ENCODE measurements around the gene CALM1.

CALM1 gene

DNA sequence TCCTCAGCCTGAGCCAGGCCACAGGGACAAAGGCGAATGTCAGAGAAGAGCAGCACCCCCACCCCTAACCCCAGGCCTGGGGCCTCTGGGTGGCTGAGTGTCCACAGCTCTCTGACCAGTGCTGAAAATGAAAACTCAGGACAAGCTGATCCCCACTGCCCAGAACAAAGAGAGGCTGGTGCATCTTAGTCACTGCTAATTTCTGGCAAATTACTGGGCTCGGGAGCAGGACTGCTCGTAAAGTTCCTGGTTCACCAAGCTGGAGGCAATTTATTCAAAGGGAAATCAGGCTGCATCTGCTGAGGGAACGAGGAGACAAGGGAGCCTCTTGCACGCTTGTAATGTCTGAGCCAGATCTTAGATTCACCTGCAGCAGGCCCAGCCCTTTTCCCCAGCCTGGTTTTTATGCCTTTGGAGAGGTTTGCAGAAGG is 43.2 kb downstream of the CALM1 start:
- Histone ChIP-seq H3K9me2 (replicated peaks; ENCODE audit: insufficient read depth, low read length) (no peaks in the 10 kb centered on the region), H3K27ac (ENCODE audit: low read depth, low read length) (no peak overlapping the region), H4K20me1 (ENCODE audit: low read depth, low read length) (no peaks in the 10 kb centered on the region), H3K27me3 (ENCODE audit: low read length) (no peaks in the 10 kb centered on the region), H3K4me2 (ENCODE audit: low read depth, low read length, poor library complexity, severe bottlenecking) (no peak overlapping the region), H3K36me3 (ENCODE audit: low read length) (no peaks in the 10 kb centered on the region), H3K9ac (ENCODE audit: low read length) (no peak overlapping the region), H3F3A (ENCODE audit: insufficient read depth) (no peaks in the 10 kb centered on the region), H2AFZ (ENCODE audit: low read depth, low read length, severe bottlenecking) (no peak overlapping the region), H3K79me2 (ENCODE audit: insufficient read depth, low read length) (no peaks in the 10 kb centered on the region), H3K9me3 (ENCODE audit: insufficient read depth, low read length) (no peaks in the 10 kb centered on the region), H3K4me3 (ENCODE audit: insufficient read depth, low read length, poor library complexity, severe bottlenecking) (no peak overlapping the region)
- no peak for TF ChIP-seq EZH2phosphoT487 (conservative IDR thresholded peaks at IDR 0.05; ENCODE audit: low read length)
- TF ChIP-seq, protein P1, sequence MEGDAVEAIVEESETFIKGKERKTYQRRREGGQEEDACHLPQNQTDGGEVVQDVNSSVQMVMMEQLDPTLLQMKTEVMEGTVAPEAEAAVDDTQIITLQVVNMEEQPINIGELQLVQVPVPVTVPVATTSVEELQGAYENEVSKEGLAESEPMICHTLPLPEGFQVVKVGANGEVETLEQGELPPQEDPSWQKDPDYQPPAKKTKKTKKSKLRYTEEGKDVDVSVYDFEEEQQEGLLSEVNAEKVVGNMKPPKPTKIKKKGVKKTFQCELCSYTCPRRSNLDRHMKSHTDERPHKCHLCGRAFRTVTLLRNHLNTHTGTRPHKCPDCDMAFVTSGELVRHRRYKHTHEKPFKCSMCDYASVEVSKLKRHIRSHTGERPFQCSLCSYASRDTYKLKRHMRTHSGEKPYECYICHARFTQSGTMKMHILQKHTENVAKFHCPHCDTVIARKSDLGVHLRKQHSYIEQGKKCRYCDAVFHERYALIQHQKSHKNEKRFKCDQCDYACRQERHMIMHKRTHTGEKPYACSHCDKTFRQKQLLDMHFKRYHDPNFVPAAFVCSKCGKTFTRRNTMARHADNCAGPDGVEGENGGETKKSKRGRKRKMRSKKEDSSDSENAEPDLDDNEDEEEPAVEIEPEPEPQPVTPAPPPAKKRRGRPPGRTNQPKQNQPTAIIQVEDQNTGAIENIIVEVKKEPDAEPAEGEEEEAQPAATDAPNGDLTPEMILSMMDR (IDR thresholded peaks at IDR 0.05; ENCODE audit: insufficient read depth, low read length, poor library complexity, severe bottlenecking), result no peak

DNA sequence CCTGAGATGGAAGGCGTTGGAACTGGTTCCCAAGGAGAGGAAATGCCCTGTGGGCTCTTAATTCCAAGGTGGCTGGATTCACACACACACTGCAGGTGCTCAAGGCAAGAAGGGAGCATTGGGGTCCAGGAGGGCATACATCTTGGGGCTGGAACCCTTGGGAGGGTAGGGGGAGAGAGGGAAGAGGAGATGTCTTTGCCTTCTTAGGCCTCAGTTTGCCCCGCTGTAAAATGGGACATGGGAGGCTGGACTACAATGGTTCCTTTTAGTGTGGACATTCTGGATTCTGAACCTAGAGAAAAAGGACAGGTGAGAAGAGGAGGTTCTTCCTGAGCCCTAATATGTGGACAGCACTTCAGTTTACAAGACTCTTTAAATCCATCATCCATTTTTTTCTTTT is 43.8 kb downstream of the CALM1 start:
- Histone ChIP-seq H2AFZ (ENCODE audit: low read depth, low read length, severe bottlenecking) (no peak overlapping the region), H3K27me3 (ENCODE audit: low read length) (no peaks in the 10 kb centered on the region), H3F3A (ENCODE audit: insufficient read depth) (no peaks in the 10 kb centered on the region), H3K9me3 (ENCODE audit: insufficient read depth, low read length) (no peaks in the 10 kb centered on the region), H3K27ac (ENCODE audit: low read depth, low read length) (no peak overlapping the region), H3K4me2 (ENCODE audit: low read depth, low read length, poor library complexity, severe bottlenecking) (no peak overlapping the region), H3K4me3 (ENCODE audit: insufficient read depth, low read length, poor library complexity, severe bottlenecking) (no peak overlapping the region), H3K36me3 (ENCODE audit: low read length) (no peaks in the 10 kb centered on the region), H4K20me1 (ENCODE audit: low read depth, low read length) (no peaks in the 10 kb centered on the region), H3K79me2 (ENCODE audit: insufficient read depth, low read length) (no peaks in the 10 kb centered on the region), H3K9me2 (replicated peaks; ENCODE audit: insufficient read depth, low read length) (no peaks in the 10 kb centered on the region), H3K9ac (ENCODE audit: low read length) (no peak overlapping the region)
- TF ChIP-seq, protein P1 (IDR thresholded peaks at IDR 0.05; ENCODE audit: insufficient read depth, low read length, poor library complexity, severe bottlenecking), result no peak
- no peak for TF ChIP-seq EZH2phosphoT487 (conservative IDR thresholded peaks at IDR 0.05; ENCODE audit: low read length)

DNA sequence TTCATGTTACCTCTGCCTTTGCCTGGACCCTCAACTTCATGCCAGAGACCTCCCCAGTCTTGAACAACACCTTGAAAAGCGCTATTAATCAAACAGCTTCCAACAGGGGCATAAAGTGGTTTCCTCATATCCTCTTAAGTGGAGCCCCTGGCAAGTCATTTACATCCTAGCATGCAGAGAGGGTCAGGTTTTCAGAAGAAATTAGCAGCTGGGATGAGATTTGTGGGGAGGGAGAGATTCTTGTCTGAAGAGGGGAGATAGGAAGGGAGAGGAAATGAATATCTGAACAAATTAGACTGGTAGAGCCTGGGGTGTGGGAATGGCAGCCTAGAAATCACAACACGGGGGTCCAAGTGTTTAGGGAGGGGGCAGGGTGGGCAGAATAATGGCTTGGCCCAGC is 45.6 kb downstream of the CALM1 start:
- TF ChIP-seq EZH2phosphoT487 (conservative IDR thresholded peaks at IDR 0.05; ENCODE audit: low read length), result no peak
- TF ChIP-seq, protein P1 (IDR thresholded peaks at IDR 0.05; ENCODE audit: insufficient read depth, low read length, poor library complexity, severe bottlenecking), result no peak
- no peak overlapping the region for H3K9ac ChIP-seq (ENCODE audit: low read length)

More for the DNA sequence above, 45.6 kb downstream of the CALM1 start:
- H3K79me2 ChIP-seq (ENCODE audit: insufficient read depth, low read length), result no peaks in the 10 kb centered on the region
- H3F3A ChIP-seq (ENCODE audit: insufficient read depth), result no peaks in the 10 kb centered on the region
- no peaks in the 10 kb centered on the region for H4K20me1 ChIP-seq (ENCODE audit: low read depth, low read length)
- H3K9me3 ChIP-seq (ENCODE audit: insufficient read depth, low read length), result no peaks in the 10 kb centered on the region
- no peak overlapping the region for H2AFZ ChIP-seq (ENCODE audit: low read depth, low read length, severe bottlenecking)
- H3K36me3 ChIP-seq (ENCODE audit: low read length), result no peaks in the 10 kb centered on the region
- H3K9me2 ChIP-seq (replicated peaks; ENCODE audit: insufficient read depth, low read length), result no peaks in the 10 kb centered on the region
- no peak overlapping the region for H3K27ac ChIP-seq (ENCODE audit: low read depth, low read length)
- no peaks in the 10 kb centered on the region for H3K27me3 ChIP-seq (ENCODE audit: low read length)
- no peak overlapping the region for H3K4me2 ChIP-seq (ENCODE audit: low read depth, low read length, poor library complexity, severe bottlenecking)
- no peak overlapping the region for H3K4me3 ChIP-seq (ENCODE audit: insufficient read depth, low read length, poor library complexity, severe bottlenecking)
